ENCODE data around the gene PGS1. TPM values are rescaled to one million over a fixed set of nuclear protein-coding genes. Genes with fewer than 3 reads are reported as not detected.

Gene PGS1
- total RNA-seq, 4 donors from 2014 or later = 23.9 to 51.7 (median 34.2) TPM

DNA sequence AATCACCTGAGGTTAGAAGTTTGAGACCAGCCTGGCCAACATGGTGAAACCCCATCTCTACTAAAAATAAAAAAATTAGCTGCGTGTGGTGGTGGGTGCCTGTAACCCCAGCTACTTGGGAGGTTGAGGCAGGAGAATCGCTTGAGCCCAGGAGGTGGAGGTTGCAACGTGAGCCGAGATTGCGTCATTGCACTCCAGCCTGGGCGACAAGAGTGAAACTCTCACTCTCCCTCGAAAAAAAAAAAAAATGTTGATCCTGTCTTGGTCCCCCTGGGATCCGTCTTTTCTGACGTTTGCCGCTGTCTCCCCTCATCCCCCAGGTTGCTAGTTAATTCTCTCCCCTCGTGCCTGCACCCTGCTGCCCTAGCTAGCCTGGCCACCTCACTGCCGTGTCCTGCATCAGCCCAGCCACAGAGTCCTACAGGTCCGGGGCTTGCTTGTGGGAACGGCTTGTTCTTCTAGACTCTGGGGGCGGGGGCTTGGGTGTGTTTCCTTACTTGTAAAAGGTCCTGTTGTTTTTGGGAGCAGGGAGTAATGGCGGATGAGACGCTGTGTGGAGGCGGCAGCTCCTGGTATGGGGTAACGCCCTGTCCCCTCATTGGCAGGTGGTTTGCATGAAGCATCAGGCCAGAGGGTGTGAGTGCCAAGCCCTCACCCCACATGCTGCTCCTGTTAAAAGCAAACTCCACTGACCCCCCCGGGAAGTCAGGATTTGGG is 44.6 kb downstream of the PGS1 start:
- H3K4me1 ChIP-seq = peaks cover 24% of the 10 kb centered on the region
- no peak for DNase-seq (ENCODE audit: low spot score in 2 of 2)
- WGBS = 90% methylated on average over 18 of the region's 20 CpGs
- no peaks in the 10 kb centered on the region for H3K9me3 ChIP-seq
- H3K27me3 ChIP-seq = no peaks in the 10 kb centered on the region
- no peak for TF ChIP-seq EP300 (IDR thresholded peaks at IDR 0.05)
- no peak for TF ChIP-seq POLR2AphosphoS5 (IDR thresholded peaks at IDR 0.05)
- no peak for TF ChIP-seq POLR2A (IDR thresholded peaks at IDR 0.05)
- TF ChIP-seq, protein P1, sequence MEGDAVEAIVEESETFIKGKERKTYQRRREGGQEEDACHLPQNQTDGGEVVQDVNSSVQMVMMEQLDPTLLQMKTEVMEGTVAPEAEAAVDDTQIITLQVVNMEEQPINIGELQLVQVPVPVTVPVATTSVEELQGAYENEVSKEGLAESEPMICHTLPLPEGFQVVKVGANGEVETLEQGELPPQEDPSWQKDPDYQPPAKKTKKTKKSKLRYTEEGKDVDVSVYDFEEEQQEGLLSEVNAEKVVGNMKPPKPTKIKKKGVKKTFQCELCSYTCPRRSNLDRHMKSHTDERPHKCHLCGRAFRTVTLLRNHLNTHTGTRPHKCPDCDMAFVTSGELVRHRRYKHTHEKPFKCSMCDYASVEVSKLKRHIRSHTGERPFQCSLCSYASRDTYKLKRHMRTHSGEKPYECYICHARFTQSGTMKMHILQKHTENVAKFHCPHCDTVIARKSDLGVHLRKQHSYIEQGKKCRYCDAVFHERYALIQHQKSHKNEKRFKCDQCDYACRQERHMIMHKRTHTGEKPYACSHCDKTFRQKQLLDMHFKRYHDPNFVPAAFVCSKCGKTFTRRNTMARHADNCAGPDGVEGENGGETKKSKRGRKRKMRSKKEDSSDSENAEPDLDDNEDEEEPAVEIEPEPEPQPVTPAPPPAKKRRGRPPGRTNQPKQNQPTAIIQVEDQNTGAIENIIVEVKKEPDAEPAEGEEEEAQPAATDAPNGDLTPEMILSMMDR (IDR thresholded peaks at IDR 0.05) = no peak
- H3K4me3 ChIP-seq = no peak overlapping the region
- peak overlapping the region; percentile 38 for H3K27ac ChIP-seq
- H3K36me3 ChIP-seq = peaks cover 62% of the 10 kb centered on the region

DNA sequence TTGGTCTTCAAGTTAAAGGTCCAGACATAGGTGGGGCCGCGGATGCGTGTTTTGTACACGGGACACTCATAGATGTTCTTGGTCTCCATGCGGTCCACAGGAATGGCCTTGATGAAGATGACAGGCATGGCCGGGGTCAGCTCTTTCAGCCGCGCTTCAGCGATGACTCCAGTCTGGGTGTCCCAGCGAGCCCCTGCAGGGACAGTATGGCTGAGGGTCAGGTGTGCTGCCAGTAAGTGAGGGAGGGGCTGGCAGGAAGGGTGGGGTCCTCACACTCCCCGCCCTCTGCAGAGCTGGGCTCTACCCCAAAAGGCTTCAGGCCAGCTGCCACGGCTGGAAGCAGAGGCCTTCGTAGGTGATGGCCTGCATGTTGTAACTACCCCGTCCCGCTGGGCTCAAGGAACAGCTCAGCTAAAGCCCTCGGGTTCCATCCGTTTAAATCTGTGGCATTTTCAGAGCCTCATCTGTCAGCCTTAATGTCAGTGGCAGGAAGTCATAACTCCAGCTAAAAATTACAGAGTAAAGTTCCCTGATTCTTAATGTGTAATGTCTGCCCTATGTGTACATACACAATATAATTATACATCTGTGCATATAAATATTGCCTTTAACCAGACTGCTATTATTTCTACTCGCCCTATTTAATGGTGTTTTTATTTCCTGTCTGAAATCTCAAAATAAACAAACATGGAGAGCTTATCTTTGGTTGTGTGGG is 45.7 kb downstream of the PGS1 start:
- no peaks in the 10 kb centered on the region for H3K9me3 ChIP-seq
- H3K27me3 ChIP-seq = no peaks in the 10 kb centered on the region
- peaks cover 24% of the 10 kb centered on the region for H3K4me1 ChIP-seq
- peaks cover 67% of the 10 kb centered on the region for H3K36me3 ChIP-seq
- whole genome bisulfite sequencing = 64% methylated on average over 17 of the region's 18 CpGs
- no peak overlapping the region for H3K4me3 ChIP-seq
- TF ChIP-seq POLR2A (IDR thresholded peaks at IDR 0.05) (no peak), EP300 (IDR thresholded peaks at IDR 0.05) (no peak), POLR2AphosphoS5 (IDR thresholded peaks at IDR 0.05) (no peak)
- TF ChIP-seq, protein P1 (IDR thresholded peaks at IDR 0.05) = no peak
- DNase-seq (ENCODE audit: low spot score in 2 of 2) = no peak
- no peak overlapping the region for H3K27ac ChIP-seq

DNA sequence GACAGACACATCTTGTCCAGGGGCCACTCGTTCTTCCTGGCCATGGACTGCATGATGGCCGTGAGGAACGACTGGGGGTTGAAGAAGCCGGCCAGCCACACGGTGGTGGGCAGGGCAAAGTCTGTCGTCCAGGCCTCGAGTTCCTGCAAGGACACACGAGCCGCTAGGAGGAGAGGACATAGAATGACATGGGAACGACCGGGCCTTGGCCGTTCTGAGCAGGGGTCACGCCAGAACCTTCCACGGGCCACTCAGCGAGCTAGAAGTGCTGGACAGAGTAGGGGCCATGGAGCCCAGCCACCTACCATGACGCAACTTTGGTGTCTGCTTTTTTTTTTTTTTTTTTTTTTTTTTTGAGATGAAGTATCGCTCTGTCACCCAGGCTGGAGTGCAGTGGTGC is 47.0 kb downstream of the PGS1 start:
- Histone ChIP-seq H3K9me3 (no peaks in the 10 kb centered on the region), H3K27me3 (no peaks in the 10 kb centered on the region), H3K4me3 (no peak overlapping the region), H3K4me1 (peaks cover 16% of the 10 kb centered on the region), H3K36me3 (peaks cover 66% of the 10 kb centered on the region), H3K27ac (no peak overlapping the region)
- no peak for DNase-seq (ENCODE audit: low spot score in 2 of 2)
- WGBS = 84% methylated on average over 15 of the region's 17 CpGs
- TF ChIP-seq POLR2A (IDR thresholded peaks at IDR 0.05) = no peak

DNA sequence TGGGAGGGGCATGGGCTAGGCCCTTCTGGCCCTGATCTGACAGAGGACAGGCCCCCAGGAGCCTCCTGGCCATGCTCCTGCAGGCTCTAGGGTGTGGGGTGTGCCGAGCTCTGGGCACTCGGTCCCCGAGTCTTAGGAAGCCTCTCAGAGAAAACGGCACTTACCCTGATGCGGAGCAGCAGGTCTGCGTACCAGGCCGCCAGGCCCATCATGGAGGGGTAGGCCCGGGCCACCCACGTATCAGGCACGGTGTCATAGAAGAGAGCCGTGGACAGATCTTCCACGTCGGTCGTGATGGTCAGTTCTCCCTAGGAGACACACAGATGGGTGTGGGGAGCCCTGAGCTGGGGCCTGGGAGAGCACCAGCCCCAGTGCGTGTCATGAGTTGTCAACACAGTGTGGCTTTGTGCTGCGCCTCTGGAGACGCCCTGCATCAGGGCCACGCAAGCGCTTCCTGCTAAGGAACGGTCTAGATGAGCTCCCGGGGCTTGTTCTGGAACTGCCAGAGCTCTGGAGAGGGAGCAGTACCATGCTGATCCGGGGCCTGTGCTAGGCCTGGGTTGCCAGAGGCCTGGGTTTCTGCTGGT is 47.9 kb downstream of the PGS1 start:
- 91% methylated on average over 18 of the region's 22 CpGs for WGBS
- Histone ChIP-seq H3K9me3 (no peaks in the 10 kb centered on the region), H3K27me3 (no peaks in the 10 kb centered on the region), H3K36me3 (peaks cover 63% of the 10 kb centered on the region), H3K4me3 (no peak overlapping the region), H3K27ac (no peak overlapping the region), H3K4me1 (peaks cover 16% of the 10 kb centered on the region)
- DNase-seq (ENCODE audit: low spot score in 2 of 2) = no peak
- TF ChIP-seq, protein P1 (IDR thresholded peaks at IDR 0.05) = no peak
- no peak for TF ChIP-seq POLR2A (IDR thresholded peaks at IDR 0.05)
- no peak for TF ChIP-seq EP300 (IDR thresholded peaks at IDR 0.05)
- TF ChIP-seq POLR2AphosphoS5 (IDR thresholded peaks at IDR 0.05) = no peak

DNA sequence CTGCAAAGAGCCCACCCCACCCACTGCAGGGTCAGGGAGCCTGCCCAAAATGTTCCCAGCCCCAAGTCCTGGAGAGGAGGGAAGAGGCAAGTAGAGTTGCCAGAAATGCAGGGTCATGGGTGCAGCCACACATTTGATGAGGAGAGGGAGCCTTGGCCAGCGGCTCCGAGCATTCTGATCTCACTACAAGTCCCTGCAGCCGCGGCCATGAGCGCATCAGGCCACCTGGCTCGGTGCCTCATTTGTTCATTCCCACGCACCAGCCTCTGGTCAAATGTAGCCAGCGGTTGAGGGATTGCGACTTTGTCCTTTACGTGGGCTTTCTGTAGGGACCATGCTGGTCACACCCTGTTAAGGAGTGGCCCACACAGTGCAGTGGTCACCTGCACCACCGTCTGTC is 48.7 kb downstream of the PGS1 start:
- Histone ChIP-seq H3K27ac (no peak overlapping the region), H3K36me3 (peaks cover 63% of the 10 kb centered on the region)

More for the DNA sequence above, 48.7 kb downstream of the PGS1 start:
- WGBS = 96% methylated on average over 10 of the region's 11 CpGs
- Histone ChIP-seq H3K27me3 (no peaks in the 10 kb centered on the region), H3K4me1 (peaks cover 12% of the 10 kb centered on the region), H3K4me3 (no peak overlapping the region), H3K9me3 (no peaks in the 10 kb centered on the region)
- TF ChIP-seq POLR2A (IDR thresholded peaks at IDR 0.05) (no peak), POLR2AphosphoS5 (IDR thresholded peaks at IDR 0.05) (no peak), EP300 (IDR thresholded peaks at IDR 0.05) (no peak)
- TF ChIP-seq, protein P1 (IDR thresholded peaks at IDR 0.05) = no peak
- no peak for DNase-seq (ENCODE audit: low spot score in 2 of 2)
